Vagina (tissue), 2 donors: Measurements from ENCODE around the gene SNPH.

ENCODE experiments used
- POLR2AphosphoS5 ChIP-seq, 2 donors: sonication (generic); formaldehyde crosslinking; IDR thresholded peaks; one replicate each; pipeline ENCODE4 v1.9.0; 2017; ENCODE audit warnings: antibody characterized with exemption in 2 of 2, mild to moderate bottlenecking in 2 of 2, low read depth in 1 of 2; ENCODE audit not compliant: insufficient read depth in 1 of 2
- TF ChIP-seq, protein P1 (sequence below), 3 experiments: fragments of 450-650 bp in 2 of 3; fragments of 200-600 bp in 1 of 3; sonication (generic) in 1 of 3; IDR thresholded peaks; one replicate each; pipeline ENCODE4 v1.5.1; 2017 to 2019; ENCODE audit warnings: antibody characterized with exemption in 3 of 3, mild to moderate bottlenecking in 2 of 3, moderate library complexity in 2 of 3

DNA sequence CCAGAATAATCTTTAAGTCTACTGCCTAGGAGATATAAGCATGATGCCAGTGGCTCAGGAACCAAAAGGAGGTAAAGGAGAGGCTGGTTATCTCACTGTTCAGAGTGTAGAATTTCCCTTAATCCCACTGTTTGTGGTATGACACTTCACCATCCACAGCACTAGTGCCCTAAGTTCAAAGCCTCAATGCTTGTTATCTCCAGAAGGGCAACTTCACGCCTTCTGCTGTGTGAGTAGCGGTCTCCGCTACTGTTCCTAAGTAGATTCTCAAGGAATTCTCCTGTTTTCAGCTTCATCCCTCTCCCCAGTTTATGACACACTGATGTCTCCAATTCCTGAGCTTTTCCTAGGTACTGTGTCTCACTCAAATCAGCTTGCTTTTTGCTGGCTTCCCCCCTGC, 13.7 kb upstream of the SNPH start:
- TF ChIP-seq, protein P1, sequence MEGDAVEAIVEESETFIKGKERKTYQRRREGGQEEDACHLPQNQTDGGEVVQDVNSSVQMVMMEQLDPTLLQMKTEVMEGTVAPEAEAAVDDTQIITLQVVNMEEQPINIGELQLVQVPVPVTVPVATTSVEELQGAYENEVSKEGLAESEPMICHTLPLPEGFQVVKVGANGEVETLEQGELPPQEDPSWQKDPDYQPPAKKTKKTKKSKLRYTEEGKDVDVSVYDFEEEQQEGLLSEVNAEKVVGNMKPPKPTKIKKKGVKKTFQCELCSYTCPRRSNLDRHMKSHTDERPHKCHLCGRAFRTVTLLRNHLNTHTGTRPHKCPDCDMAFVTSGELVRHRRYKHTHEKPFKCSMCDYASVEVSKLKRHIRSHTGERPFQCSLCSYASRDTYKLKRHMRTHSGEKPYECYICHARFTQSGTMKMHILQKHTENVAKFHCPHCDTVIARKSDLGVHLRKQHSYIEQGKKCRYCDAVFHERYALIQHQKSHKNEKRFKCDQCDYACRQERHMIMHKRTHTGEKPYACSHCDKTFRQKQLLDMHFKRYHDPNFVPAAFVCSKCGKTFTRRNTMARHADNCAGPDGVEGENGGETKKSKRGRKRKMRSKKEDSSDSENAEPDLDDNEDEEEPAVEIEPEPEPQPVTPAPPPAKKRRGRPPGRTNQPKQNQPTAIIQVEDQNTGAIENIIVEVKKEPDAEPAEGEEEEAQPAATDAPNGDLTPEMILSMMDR (IDR thresholded peaks at IDR 0.05): no peak
- no peak for TF ChIP-seq POLR2AphosphoS5 (IDR thresholded peaks at IDR 0.05; ENCODE audit: insufficient read depth in 1 of 2, low read depth in 1 of 2)
